HG03139 (cell line): ENCODE data around the gene PSTPIP1.

Experiments
- ATAC-seq: cut with Tn5 transposase; IDR thresholded peaks from one replicate; pipeline ENCODE4 v1.9.1; 2021; ENCODE audit not compliant: unreplicated experiment

PSTPIP1 gene

DNA sequence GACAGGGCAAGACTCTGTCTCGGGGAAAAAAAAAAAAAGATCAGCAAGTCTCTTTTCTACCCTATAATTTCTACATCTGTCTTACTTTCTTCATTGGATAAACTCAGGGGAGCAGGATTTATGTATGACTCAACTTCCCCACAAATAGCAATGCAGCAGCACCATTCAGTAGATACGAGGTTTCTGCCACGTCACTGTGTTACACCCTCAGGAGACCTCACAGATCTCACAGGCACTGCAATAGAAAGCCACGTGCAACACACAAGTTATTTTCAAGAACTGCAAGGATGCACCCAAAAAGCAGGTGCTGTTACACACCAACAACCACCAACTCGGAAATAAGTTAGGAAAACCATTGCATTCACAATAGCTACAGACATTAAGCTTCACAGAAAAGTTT, 45.7 kb downstream of the PSTPIP1 start:
- ATAC-seq, result no peak

DNA sequence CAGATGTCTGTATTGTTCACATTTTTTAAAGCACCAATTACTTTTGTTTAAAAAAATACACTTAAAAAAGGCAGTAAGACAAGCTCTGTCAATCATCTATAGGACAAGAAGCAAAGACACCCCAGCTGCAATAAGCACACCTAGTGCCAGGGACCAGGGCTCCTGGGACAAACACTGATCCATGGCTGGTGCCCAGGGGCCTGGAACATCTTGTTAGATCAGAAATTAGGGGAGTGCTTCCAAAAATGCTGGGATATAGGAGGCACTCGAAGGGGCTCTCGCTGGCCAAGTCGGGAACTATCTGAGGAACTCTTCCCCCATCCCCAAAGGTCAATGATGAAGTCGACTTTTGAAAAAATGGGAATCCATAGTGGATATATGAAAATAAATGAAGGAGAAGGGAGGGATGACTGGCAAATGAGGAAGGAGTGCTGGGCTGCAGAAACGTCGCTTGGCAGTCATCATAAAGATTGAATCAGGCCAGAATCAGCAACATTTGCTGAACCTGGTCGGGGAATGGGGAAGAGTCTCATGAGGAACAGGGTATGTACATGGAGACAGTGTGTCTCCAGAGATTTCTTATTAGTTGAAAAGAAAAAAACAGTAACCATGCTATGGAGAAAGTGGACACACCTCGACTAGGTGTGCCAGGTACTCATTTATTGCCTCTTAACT, 47.5 kb downstream of the PSTPIP1 start:
- no peak for ATAC-seq

DNA sequence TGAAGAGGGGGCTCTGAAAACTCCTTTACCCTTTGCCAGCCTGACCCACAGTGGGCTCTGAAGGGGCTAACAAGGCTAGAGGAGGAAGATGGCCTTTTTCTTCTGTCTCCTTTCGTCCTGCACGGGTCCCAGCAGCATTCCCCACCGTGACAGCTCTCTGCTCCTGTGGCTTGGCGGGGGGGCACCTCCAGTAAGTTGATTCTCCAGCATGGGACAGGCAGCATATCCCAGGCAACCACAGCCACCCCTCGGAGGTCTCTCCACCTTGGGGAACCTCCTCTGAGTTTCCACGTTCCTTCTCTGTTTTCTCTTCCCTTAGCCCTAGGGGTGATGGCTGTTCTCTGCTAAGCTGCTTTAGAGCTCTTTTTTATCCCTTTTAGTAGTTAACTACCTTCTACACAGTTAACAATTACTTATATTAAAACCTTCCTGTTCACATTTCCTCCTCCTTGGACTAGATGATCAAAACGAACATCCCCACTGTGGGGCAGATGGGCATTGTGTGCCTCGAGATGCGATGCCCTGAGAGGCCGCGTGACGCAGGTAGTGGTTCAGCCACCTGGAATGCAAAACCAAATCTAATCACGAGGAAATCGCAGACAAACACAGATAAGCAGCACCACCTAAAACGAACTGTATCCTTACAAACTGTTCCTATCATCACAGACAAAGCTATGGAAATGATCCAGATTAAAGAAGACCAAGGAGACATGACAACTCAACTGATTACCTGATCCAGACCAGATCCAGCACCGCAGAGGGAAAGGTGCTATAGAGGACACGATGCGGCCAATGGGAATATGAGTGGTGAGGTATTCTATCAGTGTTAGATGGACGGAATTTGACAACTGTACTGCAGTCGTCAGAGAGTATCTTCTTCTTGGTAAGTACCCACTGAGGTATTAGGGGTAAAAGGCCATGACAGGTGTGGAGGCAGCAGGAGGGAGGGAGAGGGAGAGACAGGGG, 48.3 kb downstream of the PSTPIP1 start:
- ATAC-seq, result no peak

DNA sequence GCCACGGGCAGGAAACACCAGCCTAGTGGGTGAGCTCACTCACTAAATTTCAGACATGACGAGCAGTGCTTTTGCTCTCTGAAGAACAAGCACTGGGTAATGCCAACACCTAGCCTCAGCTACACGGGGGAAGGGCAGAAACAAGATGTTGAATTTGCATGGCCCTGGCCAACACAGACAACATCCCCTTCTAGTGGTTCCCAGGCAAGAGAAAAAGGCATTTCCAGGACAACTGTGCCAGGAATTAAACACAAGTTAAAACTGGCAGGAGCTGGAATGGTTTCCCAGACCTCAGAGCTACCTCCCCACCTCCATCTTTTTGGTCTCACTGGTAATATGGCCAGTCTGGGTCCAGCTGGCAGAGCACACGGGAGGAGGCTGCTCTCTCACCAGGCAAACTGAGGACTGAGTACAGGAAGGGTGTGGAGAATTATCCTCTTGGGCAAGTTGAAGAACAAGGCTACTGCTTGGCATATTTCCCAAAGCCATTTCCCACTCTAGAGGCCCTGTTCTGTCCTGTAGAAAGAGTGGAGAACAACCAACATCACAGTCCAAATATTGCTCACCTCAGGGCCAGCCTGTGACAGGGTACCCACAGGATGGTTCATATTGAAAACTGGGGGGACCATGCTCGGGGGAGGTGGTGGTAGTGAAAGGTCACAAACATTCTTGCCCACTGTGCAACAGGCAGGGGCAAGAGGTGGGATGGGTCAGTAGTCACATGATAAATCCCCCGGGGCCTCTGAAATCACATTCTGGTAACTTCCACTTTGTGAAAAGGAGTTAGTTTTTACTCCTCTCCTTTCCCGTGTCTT, 49.5 kb downstream of the PSTPIP1 start:
- no peak for ATAC-seq

DNA sequence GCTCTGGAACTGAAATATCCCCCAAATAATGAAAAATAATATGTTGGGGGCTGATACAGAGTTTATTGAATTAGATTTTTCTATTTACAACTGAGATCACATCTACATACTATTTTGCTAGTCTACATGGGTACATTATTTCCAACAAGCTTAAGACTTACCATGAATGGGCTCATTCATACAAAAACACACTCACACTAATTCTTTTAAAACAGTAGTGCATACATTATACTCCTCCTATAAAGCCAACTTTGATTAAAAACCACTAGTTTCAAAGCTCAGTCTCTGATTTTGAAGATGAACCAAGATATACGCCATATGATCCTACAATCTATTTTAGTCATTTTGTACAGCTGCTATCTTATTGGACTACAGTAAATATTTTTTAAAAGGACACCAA, 51.1 kb downstream of the PSTPIP1 start:
- no peak for ATAC-seq

DNA sequence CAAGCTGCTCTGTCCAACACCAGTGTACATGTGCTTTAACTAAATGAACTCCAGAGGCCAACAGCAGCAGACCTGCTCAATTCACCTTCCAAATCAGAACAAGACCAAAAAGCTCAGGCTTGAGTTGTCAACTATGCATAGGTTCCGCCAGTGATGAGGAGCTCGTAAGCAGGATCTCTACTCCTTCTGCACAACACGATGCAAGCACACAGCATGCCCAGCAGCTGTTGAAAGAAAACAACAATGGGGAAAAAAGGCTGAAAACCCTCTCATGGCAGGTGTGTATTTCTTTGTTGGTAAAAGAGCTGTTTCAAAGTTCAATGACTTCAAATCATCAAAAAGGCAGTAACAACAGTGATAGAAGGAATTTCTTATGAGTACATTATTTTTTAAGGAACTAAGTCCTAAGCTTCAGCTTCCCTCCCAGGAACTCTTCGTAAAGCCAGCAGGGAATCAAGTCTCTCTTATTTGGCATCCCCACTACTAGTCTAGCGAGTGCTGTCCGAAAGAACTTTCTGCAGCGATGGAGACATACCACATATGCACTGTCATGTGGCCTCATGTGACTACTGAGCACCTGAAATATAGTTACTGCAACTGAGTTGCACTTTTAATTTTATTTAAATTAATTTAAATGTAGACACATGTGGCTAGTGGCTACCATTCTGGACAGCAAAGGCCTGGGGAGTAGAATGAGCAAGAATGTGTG, 51.9 kb downstream of the PSTPIP1 start:
- no peak for ATAC-seq

DNA sequence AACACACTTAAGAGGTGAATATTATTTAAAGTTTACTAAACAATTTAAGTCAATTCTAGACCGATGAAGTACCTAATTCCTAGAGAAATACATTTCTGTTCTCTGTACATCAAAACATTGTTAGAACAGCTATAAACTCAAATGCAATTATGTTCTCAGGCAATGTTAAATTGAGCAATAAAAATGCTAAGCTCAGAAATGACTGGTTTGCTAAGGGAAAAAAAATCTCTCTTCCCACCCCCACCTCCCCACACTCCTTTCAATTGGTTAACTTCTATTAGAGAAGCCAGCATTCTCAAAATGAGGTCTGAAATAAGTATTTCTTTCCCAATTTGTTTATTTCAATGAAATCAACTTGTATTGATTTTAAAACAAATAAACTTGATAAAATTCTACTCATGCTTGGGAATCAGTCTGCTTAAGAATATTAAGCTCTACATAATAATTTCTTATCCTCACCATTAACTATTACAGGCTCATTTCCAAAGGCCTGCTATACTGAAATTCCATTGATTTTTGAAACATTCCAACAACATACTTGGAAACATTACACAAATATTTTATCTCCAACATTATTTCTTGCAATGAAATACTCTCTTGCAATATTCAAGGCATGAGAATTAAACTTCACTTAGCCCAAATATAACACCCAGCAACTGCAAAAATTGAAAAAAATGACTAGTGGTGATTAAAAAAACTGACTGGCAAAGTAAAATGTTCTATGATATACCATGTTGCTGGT, 53.4 kb downstream of the PSTPIP1 start:
- no peak for ATAC-seq

DNA sequence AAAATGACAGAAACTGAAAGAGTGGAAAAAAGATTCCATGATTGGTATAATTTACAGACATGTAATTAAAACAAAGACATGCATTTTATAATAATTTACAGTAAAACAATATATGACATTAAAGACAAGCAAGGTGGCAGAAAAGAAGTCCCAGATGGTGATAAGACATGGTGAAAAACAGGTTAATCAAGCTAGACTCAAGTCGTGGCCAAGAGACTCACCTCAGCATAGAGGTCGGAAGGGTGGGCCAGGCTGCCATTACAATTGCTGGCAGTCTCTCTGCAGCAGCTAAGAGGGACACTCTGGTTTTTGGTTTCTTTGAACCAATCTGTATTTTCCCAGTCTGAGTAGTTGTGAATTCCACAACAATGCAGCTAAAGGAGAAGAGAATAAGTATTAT, 57.6 kb downstream of the PSTPIP1 start:
- ATAC-seq, result no peak

DNA sequence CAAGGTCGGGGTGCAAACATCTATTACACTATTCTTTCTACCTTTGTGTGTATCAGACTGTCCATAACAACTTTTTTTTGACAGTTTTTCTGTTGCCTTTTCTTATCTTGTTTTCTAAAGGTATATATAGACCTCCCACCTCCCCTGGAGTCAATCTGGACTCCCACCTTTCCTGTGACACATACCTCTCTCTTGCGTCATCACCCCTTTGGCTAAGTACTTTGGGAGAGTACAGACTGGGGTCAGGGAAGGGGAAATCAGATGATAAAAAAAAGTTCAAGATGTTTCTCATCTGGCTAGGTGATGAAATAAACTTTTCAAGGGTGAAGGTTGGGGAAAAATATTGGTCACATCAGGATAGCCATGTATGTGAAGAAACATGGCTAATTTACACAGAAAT, 58.8 kb downstream of the PSTPIP1 start:
- ATAC-seq, result no peak

DNA sequence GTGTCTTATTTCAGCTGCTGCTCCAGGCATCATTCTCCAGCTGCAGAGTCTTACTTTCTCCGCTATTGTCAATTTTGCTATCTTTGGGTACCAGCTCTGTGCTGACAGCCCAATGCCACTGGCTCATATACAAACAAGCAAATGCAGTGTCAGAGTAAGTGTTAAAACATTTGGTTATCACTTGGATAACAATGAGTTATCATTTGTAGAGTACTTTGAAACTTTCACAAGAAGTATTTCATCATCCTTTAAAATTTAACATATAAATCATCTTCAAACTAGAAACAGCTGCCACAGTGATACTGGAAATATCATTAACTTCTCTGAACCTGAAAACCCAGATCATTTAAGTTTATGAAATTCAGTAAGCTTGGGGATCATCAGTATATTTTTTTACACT, 62.1 kb downstream of the PSTPIP1 start:
- no peak for ATAC-seq

DNA sequence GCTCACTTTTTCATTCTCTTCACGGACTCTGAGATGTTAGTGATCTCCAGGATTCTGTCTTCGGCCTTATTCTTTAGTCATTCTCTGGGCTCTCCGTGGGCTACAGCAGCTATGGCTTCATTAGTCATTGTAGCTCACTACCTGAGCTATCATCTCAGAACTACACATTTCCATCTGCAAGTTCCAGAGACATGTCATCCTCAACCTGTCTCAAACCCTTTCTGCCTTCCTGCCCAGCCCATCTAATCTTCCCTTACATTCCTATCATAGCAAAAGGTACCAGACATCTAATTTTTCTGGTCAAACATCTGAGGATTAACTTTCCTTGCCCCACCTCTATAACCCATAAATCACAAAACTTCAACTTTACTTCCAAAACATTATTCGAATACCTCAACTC, 62.8 kb downstream of the PSTPIP1 start:
- ATAC-seq, result no peak

DNA sequence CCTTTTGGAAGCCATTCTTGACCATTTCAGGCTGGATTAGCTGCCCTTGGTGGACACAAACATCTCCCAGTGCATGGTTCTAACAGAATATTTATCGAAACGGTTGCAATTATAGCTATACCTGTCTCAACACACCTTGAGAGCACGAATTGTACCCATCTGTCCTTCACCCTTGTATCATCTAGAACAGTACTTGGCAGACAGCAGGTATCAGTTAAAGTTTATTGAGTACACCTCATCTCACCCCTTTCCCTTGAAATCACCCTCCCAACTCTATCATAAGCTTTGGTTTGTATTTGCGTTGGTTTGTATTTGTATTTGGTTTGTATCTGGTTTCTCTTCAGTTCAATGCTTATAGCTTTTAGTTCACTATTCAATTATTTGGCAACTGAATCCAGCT, 63.5 kb downstream of the PSTPIP1 start:
- no peak for ATAC-seq

DNA sequence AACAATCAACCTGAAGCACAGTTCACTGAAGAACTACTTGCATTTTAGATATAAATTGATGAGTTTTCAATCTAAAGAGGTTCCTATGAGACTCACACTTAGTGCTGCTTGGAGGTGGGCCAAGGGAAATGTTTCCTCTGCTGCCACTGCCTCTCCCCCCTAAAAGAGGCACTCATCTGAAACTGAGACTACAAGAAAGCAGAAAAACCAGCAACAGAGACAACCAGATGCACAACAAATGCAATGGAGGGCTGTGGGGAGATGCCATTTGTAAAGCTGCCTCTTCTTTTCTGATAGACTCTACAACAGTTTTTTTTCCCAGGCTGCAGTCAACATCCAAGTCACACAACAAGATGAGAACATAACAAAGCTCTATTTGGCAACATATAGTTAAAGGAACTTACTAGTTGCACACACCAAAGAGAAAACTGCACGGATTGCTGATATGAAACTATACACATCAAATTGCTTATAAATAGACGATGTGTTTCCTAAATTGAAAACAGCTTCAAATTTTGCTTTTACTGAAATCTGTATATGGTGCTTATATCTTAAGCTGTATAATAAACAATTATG, 64.9 kb downstream of the PSTPIP1 start:
- ATAC-seq, result peak; percentile 61

DNA sequence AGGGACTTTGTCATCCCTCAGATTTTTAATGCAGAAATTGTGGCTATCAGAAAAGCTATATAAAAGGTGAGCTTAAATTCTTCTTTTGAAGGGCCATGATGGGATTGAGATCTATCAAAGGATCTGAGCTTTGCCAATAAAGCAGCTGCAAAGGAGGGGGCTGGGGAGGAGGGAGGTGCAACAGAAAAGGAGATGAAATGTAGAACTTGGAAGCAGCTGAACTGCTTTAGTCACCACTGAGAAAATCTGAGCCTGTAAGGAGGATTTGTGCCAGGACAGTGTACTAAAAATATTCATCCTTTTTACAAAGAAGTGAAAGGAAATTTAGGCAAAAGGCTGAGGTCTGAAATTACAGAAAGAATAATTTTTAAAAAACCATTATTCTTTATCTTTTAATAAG, 65.6 kb downstream of the PSTPIP1 start:
- no peak for ATAC-seq

DNA sequence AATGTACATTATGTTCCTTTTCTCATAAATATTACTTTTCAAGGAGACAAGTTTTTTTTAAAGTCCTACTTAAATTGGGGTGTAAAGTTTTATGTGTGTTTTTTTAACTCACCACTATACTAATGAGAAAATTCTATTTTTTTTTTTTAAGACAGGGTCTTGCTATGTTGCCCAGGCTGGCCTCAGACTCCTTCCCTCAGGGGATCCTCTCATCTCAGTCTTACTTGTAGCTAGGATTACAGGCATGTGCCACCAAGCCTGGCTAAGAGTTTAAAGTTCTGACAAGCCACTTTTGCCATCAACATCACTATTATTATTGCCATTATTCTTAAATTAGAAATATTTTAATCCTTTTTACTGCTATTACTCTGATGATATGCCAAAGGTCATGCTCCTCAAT, 68.3 kb downstream of the PSTPIP1 start:
- no peak for ATAC-seq

DNA sequence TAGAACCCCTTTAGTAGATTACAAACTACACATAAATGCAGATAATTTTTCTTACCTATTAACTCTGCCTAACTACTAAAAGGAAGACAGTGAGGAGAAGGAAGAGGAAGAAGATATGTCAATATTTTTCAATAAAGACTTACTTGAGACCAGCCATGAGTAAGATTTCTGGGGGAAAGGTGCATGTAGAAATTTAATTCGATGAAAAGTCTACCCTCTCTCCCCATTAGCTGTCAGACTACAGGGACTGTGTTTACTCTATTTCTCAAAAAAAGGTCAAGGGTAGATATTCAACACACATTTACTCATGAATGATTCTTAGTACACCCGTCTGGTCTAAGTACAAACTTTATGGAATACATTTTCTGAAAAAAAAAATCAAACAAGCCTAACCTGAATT, 69.1 kb downstream of the PSTPIP1 start:
- no peak for ATAC-seq

DNA sequence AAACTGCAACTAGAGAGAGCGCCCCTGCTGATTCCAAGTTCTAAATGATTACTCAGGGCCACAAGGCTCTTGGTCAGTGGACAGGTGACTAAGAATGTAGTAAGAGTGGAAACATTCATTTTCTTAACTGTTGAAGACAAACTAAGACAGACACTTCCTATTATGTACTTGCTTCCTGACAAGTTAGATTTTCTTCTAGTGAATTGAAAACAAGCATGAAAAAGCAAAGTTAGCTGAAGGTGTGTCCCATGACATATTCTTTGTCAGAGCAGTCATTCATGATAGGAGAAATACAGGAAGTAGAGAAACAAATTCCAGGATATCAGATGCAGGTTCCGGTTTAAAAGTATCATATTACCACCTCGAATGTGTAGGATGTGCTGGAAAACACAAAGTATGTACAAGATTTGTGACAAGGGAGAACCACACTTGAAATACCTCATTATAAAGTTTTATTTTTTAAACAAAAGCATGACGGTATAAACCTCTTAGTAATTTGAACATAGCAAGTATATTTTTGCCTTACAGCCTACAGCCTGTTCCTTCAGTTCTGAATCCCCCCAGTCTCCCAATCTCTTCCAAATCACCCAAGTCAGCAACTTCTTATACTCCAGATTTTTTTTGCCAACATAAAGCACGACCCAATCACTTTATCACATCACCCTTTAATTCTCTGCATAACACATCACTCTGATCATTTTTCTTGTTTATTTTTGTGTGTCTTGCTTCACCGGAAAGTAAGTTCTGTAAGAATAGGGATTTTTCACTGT, 69.8 kb downstream of the PSTPIP1 start:
- ATAC-seq, result no peak

DNA sequence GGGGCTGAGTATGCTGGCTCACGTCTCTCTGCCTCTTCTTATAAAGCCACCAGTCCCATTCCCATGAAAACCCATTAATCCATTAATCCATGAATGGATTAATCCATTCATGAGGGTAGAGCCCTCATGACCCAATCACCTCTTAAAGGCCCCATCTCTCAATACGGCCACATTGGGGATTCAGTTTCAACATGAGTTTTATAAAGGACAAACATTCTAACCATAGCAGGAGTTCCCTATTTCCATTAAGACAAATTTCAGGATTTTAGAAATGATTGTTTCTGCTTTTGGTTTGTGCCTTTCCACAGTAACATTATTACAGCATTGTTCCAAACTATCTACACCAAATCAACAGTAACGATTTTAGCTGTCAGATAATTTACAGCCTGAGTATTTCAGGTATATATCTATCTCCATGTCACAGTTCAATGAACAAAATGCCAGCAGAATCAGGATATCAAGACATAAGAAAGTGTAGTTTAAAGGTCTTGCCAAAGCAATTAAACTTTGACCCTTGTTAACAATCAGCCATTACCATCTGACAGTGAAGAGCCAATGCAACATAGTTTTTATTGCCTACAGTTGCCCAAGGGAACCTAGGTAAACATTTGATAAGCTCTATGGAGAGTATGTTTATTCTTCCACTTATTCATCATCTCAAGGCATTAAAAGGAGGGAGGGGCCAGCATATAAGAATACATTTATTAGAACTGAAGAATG, 72.2 kb downstream of the PSTPIP1 start:
- ATAC-seq, result no peak
